Retina (tissue), 1 donor: ENCODE measurements around the gene TNFRSF17.
"Not testable (repeated sequence)": the region's sequence is repeated elsewhere in the genome, so short reads cannot be mapped to it uniquely, and the experiment has no call there.

Experiments
- DNase-seq: peaks from one replicate; pipeline ENCODE4 v3.0.0-alpha.2; 2016

The TNFRSF17 gene

DNA sequence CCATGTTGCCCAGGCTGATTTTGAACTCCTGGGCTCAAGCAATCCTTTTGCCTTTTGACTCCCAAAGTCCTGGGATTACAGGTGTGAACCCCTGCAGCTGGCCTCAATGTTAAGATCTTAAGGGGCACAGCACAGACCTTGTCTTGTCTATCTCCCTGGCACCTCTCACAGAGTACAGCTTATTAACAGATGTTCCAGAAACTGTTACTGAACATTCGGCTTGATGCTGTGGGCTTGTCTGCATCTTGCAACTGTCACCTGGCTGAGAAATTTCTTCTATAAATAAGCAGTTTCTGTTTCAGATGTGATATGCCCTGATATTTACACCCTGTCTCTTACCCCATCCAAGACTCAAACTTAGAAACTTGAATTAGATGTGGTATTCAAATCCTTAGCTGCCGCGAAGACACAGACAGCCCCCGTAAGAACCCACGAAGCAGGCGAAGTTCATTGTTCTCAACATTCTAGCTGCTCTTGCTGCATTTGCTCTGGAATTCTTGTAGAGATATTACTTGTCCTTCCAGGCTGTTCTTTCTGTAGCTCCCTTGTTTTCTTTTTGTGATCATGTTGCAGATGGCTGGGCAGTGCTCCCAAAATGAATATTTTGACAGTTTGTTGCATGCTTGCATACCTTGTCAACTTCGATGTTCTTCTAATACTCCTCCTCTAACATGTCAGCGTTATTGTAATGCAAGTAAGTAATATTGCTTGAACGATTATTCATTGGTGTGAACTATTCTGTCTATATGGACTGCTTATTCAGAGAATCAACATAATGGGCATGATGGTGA, at the start of gene TNFRSF17:
Gene TNFRSF17 (plus strand): TSS at position 450 of the 791 bp plus-strand sequence. CDS start 115 bp downstream, at position 565.
- DNase-seq, result no peak

DNA sequence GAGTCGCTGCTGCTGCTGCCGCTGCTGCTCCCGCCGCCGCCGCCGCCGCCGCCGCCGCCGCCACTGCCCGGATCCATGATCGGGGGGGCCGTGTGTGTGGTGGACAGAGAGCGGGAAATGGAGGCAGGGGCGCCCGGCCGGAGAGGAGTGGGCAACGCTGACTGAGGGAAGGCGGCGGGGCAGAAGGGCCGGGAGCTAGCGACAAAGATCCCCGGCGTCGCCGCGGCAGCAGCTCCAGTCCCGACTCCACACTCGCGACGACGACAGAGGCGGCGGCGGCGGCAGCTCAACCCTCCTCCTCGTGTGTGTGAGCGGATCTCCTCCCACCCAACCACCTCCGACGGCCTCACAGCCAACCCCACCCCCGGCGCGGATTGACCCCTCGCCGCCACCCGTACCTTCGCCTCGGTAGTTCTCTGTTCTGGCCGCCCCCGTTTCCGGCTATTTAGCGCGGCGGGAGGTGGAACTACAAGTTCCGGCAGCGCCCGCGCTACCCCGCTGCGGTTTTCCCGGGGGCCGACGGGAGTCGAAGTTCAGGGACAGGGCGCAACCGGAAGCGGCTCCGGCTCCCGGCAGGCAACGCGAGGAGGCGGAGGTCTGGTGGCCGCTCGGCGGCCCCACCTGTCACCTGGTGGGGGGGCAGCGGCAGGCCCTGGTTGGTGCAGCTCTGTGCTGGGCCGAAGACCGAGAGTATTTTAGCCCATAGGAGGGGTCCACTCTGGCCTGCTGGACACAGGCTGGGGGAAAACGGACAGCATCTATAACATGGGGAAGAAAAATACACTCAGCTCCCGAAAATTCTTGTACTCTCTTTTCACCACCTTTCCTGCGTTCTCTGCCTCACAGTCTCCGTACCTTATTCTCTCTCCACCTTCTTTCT, 49.1 kb upstream of the TNFRSF17 start, which contains the start of gene GSPT1:
Gene GSPT1 (minus strand): TSS at position 313 of the 880 bp plus-strand sequence. CDS start 236 bp downstream, at position 77.
- DNase-seq, result peak; percentile 100

DNA sequence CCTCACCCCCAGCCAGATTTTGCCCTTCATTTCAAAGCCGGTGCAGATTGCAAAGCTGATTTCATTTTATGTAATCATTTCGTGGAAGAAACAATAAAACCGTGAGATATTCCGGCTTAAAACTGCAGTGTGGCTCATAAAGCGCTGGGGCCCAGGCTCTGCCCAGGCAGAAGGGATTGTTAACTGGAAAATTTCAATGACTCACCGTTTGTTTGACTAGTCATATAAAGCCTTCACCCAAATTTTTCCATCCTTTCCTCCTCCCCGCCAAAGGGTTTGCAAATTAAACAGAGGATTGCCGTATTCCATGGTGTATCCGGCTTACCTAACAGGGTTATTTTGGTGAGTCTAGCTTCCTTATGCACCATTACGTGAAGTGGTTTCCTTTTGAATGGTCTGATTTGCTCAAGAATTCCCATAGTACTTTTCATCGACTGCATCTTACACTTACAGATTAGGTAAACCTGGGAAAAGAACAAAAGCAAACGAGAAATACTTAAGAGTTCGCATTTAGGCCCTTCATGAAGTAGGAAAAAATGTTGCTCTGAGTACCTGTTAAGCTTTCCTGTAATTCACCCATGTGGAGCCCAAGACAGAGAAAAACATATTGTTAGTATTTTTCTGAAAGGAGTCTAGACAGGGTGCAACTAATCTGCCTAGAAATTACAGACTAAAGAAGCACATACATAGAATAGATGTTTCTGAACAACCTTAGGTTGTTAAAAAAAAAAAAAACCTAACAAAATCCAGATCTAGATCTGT, 48.3 kb upstream of the TNFRSF17 start:
- no peak for DNase-seq

DNA sequence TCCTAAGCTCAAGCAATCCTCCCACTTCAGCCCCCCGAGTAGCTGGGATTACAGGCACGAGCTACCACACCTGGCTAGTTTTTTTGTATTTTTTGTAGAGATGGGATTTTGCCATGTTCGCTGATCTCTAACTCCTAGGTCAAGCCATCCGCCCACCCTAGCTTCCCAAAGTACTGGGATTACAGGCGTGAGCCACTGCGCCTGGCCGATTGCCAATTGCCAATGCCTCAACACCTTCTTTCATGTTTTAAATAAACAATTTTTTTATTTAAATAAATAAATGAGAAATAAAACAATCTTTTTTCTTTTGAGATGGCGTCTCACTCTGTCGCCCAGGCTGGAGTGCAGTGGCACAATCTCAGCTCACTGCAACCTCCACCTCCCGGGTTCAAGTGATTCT, 41.0 kb upstream of the TNFRSF17 start:
- DNase-seq, result not testable (repeated sequence)

DNA sequence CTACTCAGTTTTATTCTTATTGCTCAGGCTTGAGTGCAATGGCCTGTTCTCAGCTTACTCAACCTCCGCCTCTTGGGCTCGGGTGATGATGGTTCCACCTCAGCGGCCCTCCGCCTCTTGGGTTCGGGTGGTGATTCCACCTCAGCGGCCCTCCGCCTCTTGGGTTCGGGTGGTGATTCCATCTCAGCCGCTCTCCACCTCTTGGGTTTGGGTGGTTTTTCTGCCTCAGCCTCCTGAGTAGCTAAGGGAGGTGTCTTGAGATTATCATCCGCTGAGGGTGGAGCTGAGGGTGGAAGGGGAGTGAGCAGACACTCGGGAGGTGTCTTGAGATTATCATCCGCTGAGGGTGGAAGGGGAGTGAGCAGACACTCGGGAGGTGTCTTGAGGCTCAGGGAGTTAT, 37.7 kb upstream of the TNFRSF17 start:
- not testable (repeated sequence) for DNase-seq

DNA sequence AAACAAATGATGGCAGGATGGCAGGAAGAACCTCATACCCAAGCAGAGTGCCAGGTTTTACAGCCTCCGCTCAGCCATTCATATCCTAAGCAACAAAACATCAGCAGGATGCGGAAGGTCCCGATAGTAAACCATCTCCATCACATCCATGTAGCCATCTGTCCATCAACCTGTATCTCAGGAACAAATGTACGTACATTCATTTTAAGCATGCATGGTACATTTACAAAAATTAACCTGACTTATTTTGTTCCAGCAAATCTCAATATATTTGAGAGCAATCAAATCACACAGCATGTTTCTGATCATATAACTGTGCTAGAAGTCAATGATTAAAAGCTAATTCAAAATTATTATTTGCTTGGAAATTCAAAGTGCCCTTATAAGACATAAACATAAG, 23.1 kb upstream of the TNFRSF17 start, which contains the start of gene NPIPB2:
Gene NPIPB2 (minus strand): TSS at position 101 of the 400 bp plus-strand sequence. CDS start 0 bp downstream, at position 101.
- not testable (repeated sequence) for DNase-seq

DNA sequence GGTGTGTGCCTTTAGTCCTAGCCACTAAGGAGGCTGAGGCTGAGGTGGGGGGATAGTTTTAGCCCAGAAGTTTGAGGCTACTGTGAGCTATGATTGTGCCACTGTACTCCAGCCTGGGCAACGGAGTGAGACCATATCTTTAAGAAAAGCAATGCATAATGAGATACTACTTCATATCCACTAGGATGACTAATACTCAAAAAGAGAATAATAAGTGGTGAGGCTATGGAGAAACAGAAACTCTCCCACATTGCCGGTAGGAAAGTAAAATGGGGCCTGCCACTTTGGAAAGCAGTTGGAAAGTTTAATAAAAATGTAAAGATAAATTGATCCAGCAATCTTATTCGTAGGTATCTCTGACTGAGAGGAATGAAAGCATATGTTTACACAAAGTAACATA, 18.6 kb upstream of the TNFRSF17 start:
- no peak for DNase-seq

DNA sequence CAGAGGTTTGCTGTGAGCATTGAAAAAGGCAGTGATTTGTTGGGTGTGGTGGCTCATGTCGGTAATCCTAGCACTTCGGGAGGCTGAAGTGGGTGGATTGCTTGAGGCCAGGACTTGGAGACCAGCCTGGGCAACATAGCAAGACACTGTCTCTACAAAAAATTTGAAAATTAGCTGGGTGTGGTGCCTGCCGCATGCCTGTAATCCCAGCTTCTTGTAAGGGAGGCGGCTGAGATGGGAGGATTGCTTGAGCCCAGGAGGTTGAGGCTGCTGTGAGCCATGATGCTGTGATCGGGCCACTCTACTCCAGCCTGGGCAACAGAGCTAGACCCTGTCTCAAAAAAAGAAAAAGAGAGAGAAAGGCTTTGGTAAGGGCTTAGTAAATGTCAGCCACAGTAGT, 16.2 kb upstream of the TNFRSF17 start:
- DNase-seq, result no peak

DNA sequence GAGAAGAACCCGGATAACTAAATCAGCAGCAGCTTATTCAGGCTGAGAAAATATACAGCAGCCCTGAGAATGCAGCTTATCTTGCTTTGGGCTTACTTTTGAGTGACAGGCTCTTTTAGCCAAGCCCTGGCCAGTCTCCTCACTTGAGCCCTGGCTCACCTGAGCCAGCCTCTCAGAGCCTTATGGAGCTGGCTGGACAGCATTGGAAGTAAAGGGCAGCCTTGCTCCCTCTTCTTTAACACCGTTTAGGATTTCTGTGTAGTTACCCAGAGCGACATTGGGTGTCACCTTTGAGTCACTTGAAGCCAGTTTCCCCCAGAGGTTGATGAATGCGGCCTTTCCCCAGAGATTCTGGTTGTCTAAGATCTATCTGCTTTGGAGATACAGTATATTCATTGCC, 15.5 kb upstream of the TNFRSF17 start:
- DNase-seq, result no peak

DNA sequence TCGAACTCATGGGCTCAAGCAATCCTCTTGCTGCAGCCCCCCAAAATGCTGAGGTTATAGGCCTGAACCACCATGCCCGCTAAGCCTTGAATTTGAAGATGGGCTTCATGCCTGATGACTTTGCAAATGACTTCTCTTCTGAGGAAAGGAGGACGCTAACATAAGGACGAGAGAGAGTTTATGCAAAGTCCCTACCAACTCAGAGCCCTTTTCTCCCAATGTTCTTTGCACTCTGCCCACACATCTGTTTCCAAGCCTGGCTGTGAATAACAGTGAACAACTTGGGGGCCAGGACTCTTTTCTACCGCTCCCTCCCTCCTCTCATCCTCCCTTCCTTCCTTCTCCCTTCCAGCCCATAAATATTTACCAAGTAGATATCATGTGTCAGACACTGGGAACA, 14.6 kb upstream of the TNFRSF17 start:
- DNase-seq, result no peak

DNA sequence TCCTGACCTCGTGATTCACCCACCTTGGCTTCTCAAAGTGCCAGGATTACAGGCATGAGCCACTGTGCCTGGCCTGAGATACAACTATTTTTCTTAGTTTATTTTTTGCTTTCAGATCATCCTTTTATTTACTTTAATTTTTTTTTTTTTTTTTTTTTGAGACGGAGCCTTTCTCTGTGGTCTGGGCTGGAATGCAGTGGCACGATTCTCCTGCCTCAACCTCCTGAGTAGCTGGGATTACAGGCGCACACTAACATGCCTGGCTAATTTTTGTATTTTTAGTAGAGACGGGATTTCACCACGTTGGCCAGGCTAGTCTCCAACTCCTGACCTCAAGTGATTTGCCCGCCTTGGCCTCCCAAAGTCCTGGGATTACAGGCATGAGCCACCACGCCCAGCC, 11.4 kb upstream of the TNFRSF17 start:
- DNase-seq, result not testable (repeated sequence)

DNA sequence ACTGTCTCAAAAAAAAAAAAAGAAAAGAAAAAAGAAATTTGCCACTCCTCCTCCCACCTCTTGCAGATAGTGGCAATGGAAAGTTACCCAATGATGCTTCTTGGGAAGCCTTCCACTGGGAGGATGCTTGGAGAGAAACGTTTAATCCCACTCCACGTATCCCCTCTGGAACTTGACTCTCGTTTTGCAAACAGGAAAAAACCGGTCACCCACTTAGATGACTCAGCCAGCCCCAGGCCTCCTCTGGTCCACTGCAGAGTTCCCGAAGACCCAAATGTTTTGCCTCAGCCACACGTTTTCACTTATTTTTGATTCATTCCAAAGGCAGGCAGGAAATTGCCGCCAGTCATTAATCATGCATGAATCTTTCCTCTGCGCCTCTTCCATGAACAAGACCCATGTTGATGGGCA, 9.3 kb upstream of the TNFRSF17 start:
- no peak for DNase-seq

DNA sequence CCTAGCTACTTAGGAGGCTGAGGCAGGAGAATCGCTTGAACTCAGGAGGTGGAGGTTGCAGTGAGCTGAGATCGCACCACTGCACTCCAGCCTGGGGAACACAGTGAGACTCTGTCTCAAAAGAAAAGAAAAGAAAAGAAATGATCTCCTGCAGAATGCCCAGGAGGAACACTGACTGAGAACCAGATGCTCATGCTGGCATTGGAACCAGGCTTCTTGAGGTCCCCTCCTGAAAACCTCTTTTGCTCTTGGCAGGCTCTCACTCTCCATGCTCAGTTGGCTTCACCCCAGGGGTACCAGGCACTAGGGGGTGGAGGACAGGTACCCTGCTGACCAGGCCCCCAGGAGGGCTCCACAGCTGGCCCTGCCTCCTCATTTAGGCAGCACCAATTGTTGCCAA, 8.5 kb upstream of the TNFRSF17 start:
- no peak for DNase-seq

DNA sequence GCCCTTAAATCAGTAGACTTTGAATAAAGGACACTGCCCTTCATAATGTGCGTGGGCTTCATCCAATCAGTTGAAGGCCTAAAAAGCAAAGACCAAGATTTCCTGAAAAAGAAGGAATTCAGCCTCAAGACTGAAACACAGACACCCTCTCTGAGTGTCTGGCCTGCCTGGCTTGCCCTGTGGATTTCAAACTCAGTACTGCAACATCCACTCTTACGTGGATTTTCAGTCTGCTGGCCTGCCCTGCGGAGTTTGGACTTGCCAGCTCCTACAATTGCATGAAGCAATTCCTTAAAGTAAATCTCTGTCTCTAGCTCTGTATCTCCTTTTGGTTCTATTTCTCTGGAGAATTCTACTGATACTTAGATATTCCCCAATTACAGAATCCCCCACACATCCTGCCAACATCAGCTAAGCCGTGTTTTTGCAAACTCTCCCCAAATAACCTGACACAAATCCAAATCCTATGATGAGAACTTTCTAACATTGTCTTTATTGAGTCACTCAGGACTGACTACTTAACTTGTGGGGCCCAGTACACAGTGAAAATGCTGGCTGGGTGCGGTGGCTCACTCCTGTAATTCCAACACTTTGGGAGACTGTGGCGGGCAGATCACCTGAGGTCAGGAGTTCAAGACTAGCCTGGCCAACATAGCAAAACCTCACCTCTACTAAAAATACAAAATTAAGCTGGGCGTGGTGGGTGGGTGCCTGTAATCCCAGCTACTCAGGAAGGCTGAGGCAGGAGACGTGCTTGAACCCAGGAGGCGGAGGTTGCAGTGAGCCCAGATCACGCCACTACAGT, 7.2 kb upstream of the TNFRSF17 start:
- DNase-seq, result no peak

DNA sequence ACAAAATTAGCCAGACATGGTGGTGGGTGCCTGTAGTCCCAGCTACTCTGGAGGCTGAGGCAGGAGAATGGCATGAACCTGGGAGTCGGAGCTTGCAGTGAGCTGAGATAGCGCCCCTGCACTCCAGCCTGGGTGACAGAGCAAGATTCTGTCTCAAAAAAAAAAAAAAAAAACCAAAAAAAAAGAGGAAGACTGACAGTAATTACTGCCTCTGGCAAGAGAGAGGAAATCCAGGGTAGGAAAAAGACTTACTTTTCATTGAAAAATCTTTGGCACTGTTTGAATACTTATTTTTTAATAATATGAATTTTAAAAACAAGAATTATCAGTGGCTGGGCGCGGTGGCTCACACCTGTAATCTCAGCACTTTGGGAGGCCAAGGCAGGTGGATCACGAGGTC, 2.6 kb upstream of the TNFRSF17 start:
- not testable (repeated sequence) for DNase-seq

DNA sequence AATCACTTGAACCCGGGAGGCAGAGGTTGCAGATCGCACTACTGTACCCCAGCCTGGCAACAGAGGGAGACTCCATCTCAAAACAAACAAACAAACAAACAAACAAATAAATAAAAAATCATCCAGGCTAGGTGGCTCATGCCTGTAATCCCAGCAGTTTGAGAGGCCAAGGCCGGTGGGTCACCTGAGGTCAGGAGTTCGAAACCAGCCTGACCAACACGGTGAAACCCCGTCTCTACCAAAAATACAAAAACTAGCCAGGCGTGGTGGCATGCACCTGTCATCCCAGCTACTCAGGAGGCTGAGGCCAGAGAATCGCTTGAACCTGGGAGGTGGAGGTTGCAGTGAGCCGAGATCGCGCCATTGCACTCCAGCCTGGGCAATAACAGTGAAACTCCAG, 2.0 kb upstream of the TNFRSF17 start:
- not testable (repeated sequence) for DNase-seq

DNA sequence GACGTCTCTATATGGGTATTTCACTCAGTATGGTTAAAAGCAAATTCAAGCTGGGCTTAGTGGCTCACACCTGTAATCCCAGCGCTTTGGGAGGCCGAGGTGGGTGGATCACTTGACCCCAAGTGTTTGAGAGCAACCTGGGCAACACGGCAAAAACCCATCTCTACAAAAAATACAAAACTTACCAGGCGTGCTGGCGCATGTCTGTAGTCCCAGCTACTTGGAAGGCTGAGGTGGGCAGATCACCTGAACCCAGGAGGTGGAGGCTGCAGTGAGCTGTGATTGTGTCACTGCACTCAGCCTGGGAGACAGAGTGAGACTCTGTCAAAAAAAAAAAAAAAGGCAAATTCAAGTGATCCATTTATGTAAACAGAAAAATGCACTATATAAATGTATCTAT, 1.3 kb upstream of the TNFRSF17 start:
- DNase-seq, result no peak

DNA sequence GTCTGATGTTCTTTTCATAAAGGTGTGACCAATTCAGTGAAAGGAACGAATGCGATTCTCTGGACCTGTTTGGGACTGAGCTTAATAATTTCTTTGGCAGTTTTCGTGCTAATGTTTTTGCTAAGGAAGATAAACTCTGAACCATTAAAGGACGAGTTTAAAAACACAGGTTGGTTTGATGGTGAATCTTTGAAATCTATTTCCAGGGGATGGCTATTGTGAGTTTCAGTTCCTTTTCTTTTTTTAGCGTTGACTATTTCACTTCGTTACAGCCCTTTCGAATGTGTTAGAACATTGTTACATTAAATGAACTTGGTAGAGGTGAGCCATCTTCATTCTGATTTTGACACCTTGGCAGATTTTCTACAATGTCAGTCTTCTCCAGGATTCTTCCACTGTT, 1.2 kb downstream of the TNFRSF17 start:
- no peak for DNase-seq

DNA sequence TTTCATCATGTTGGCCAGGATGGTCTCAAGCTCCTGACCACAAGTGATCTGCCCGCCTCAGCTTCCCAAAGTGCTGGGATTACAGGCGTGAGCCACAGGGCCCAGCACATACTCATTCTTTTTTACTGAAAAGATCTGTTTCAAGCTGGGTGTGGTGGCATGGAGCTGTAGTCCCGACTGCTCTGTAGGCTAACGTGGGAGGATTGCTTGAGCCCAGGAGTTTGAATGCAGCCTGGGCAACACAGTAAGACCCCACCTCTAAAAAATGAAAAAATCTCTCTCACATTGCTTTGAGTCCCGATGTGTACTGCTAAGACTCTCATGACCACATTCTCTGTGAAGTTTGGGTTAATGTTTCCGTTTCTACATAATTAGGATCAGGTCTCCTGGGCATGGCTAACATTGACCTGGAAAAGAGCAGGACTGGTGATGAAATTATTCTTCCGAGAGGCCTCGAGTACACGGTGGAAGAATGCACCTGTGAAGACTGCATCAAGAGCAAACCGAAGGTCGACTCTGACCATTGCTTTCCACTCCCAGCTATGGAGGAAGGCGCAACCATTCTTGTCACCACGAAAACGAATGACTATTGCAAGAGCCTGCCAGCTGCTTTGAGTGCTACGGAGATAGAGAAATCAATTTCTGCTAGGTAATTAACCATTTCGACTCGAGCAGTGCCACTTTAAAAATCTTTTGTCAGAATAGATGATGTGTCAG, 2.3 kb downstream of the TNFRSF17 start:
- DNase-seq, result no peak

DNA sequence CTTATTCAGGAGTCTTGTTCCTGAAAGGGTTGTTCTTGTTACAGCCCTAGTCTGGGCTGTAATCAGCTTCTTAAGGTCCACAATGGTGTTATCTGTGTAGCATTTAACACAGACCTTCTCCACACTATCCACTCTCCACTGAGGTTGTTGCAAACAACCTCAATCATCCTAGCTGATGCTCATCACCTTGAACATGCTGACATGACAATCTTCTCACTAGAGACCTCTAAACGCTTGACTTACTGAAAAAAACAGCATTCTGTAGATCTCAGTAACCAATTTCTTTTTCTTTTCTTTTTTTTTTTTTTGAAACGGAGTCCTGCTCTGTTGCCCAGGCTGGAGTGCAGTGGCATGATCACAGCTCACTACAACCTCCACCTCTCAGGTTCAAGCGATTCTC, 3.6 kb downstream of the TNFRSF17 start:
- no peak for DNase-seq

DNA sequence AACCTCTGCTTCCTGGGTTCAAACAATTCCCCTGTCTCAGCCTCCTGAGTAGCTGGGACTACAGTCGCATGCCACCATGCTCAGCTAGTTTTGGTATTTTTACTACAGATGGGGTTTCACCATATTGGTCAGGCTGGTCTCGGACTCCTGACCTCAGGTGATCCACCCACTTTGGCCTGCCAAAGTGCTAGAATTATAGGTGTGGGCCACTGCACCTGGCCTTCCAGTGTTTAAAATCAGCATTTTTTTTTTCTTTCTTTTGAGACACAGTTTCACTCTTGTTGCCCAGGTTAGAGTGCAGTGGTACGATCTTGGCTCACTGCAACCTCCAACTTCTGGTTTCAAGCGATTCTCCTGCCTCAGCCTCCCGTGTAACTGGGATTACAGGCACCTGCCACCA, 5.3 kb downstream of the TNFRSF17 start:
- not testable (repeated sequence) for DNase-seq
